HuH-7 (cell line): ENCODE measurements around the gene DENND5B.
A peak's percentile ranks its signal among the peaks of the same experiment; 100 is the strongest.

Source experiments
- DNase-seq: peaks from one replicate; pipeline ENCODE4 v3.0.0; 2011; ENCODE audit warnings: low spot score

DENND5B gene

DNA sequence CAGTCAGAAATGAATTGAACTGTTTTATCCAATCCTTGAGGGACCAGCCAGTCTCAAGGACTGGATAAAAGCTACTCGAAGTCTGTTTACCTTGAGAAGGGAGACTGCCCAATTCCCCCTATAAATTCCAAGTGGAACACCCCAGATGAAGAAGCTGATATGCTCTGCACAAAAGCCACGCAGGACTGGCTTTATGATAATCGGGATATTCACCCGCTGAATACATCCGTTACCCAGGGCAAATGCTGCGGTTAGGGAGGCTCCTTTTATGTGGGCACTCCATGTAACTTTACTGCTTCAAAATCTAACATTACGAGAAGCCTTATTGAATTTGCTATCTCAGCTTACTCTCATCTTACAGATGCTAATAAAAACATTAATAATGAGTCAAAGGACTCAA, 119.1 kb downstream of the DENND5B start:
- no peak for DNase-seq

DNA sequence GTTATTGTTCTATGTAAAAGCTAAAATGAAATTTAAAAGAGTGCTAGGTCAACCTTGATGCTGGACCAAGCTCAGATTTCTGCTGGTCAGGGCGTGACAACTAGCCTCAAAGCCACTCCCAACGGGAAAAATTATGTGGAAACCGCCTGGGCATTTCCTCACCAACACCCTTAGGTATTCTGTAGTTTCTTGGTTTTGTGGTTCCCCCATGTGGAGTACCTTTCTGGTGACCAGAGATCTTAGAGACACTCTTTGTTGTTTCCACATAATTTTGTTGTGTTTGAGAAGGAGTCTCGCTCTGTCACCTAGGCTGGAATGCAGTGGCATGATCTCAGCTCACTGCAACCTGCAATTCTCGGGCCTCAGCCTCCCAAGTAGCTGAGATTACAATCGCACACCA, 119.9 kb downstream of the DENND5B start:
- no peak for DNase-seq

GRCh38 chr12:31470459-31470858, 120.5 kb downstream of the DENND5B start:
- no peak for DNase-seq

DNA sequence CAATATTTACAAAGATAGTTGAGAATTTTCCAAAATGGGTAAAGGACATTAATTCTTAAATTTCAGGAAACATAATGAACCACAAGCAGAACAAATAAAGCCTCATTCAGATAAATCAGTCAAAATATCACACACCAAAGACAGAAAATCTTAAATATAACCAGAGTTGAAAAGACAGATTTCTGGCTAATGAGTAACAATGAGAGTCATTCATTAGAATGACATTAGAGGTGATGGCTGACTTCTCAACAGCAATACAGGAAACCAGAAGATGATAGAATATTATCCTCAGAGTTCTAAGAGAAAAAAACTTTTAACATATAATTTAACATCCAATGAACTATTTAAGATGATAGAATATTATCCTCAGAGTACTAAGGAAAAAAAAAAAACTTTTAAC, 124.2 kb downstream of the DENND5B start:
- no peak for DNase-seq

DNA sequence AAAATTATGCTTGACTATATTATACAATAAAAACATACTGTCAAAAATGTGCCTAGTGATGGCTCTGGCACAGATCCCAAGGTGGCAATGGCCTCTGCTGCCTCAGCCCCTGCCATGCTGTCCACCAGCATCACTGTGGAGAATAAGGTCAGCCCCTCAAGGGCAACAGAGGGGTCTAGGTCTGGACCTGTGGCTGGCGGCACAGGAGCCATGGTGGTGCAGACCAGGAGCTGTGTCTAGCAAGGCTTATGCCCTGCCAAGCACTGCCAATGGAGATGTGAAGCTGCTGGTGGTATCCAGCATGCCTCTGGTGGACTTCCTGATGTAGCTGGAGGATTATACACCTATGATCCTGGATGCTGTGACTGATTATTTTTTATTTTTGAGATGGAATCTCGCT, 125.9 kb downstream of the DENND5B start:
- DNase-seq, result no peak

DNA sequence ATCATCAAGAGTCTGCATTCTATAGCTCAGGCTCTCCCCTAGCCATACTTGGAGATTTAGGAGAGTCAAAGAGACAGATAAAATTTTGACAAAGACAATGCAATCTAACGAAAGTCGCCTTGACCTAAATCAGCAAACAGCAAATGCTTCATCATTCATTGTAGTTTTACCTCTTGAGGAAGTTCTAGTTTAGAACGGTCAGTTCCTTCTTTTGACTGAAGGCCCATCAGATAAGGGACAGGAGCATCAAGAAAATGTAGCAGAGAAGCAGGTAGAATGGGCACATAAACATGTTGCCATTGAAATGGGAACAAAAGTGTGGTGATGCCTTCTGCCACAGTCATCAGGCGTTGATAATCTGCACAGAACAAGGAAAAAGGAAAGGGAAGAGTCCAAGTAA, 130.9 kb downstream of the DENND5B start:
- no peak for DNase-seq

DNA sequence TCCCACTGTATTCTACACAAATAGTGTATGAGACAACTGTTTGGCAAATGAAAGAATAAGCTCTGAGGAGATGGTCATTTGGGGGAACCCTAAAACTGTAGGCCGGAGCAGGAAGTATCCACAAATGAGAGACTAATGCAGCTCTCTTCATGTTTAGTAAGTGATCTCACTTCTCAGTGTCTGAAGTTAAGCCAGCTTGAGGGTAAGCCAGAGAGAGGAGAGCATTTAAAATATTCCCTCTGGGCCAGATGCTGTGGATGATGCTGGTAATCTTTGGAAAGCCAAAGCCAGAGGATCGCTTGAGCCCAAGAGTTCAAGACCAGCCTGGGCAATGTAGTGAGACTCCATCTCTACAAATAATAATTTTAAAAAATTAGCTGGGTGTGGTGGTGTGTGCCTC, 134.4 kb downstream of the DENND5B start:
- DNase-seq, result no peak

- DNase-seq, result no peak
Measured at GRCh38 chr12:31444736-31445135, 146.2 kb downstream of the DENND5B start.

GRCh38 chr12:31440586-31440985, 150.3 kb downstream of the DENND5B start:
- no peak for DNase-seq

DNA sequence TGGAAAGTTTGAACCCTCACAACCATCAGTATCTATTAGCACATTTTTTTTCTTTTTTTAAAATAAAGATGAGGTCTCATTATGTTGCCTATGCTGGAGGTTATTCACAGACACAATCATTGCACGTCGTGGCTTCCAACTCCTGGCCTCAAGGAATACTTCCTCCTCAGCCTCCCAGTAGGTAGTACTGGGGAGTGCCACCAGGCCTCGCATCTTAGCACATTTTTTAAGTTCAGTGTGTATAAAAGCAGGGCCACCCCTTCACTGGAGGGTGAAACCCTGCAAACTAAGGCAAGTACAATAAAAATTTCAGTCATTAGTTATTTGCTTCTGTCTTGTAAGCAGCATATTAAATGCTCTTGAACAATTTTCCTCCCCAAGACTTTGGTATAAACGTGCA, 150.8 kb downstream of the DENND5B start:
- no peak for DNase-seq

- DNase-seq, result no peak
Measured at GRCh38 chr12:31431721-31432240, 159.2 kb downstream of the DENND5B start.

DNA sequence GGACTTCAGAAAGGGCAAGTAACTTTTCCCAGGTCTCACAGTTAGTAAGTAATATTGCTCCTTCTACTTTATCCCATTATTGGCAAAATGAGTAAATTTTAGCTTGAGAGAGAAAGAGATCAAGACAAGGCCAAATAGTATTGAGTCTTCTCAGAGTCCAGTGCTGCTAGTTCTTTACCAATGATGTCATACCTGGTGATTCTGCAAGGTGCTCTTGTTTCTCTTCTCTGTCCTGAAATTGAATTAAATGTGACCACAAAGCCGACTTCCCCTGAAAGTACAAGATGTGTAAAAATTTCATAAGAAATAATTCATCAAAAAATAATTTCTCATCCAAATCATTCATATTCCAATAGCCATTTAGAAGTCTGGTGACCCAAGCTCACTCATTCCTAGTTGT, 167.5 kb downstream of the DENND5B start:
- DNase-seq, result no peak

- DNase-seq, result no peak
Measured at GRCh38 chr12:31412292-31412801, 178.6 kb downstream of the DENND5B start.

DNA sequence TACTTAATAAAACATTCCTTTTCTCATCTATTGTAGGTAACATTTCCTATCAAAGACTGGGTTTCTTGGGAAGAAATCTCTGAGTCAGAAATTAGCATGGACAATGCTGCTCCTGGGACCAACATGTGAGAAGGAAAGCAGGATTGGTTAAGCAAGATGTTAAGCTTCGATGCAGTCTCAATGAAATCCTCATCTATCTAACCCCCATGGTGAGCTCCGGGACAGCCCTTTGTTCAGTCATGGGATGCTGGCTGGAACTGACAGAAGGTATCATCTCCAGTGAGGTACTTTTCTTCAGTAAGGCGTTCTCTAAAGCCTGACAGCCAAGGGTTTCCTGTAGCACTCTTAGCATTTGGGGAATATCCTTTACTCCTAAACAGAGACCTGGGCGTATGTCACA, 182.2 kb downstream of the DENND5B start:
- DNase-seq, result no peak

GRCh38 chr12:31407562-31407961, 183.4 kb downstream of the DENND5B start:
- no peak for DNase-seq

DNA sequence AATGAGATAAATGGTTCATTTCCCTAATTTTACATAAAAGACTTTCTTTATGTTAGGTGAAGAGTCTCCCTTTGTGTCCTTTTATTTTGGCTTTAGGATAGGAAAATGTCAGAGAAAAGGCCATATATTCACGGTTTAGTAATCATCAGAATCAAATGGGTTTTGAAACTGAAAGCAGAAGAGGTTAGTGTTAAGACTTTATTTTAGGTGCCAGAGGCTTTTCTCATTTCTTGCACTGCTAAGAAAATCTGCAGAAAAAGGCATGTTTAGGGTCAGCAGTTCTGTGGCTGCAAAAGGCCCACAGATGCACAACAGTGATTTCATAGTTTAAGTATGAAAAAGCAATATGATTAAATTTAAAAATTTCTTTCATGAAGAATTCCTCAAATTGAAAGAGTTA, 184.6 kb downstream of the DENND5B start:
- no peak for DNase-seq

DNA sequence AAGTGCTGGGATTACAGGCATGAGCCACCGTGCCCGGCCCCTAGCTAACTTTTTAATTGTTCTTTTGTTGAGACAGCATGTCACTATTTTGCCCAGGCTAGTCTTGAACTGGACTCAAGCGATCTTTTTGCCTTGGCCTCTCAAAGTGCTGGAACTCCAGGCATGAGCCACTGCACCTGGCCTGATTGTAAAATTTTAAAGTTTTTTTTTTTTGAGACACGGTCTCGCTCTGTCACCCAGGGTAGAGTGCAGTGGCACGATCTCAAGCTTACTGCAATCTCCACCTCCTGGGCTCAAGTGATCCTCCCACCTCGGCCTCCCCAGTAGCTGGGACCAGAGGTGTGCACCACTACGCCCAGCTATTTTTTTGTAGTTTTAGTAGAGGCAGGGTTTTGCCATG, 185.9 kb downstream of the DENND5B start:
- DNase-seq, result no peak

DNA sequence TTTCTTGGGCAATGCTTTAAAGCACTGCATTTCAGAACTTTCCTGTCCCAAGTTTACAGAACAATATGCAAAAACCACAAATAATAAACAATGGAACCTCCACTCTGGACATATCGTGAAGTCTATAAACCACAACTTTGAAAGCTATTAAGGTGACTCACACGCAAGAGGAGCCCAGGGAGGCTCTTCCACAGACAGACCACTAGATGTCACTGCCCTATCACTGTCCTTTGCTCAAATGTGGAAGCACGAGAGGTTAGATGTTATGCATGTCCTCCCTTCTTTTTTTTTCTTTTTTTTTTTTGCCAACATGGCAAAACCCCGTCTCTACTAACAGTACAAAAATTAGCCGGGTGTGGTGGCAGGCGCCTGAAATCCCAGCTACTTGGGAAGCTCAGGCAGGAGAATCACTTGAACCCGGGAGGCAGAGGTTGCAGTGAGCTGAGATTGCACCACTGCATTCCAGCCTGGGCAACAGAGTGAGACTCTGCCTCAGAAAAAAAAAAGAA, 187.8 kb downstream of the DENND5B start:
- DNase-seq, result peak; percentile 70

GRCh38 chr12:31393004-31393550, 197.9 kb downstream of the DENND5B start:
- DNase-seq, result no peak

DNA sequence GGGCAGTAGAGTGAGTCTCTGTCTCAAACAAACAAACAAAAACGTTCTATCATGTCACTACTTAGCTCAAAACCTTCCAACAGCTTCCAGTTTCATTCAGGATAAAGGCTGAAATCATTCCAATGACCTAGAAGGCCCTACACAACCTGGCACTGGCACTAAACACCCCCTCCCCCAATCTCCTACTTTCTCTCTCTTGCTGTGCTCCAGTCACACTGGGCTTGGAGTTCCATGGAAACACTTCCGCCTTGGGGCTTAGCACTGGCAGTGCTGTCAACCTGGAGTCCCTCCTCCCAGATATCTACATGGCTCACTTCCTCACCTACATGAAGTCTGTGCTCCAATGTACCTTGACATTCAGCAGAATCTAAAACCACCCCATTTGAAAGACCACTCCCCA, 199.9 kb downstream of the DENND5B start:
- DNase-seq, result no peak

GRCh38 chr12:31388713-31389112, 202.2 kb downstream of the DENND5B start:
- DNase-seq, result no peak

- no peak for DNase-seq
Measured at GRCh38 chr12:31387466-31387865, 203.5 kb downstream of the DENND5B start.

- DNase-seq, result no peak
Measured at GRCh38 chr12:31387011-31387410, 203.9 kb downstream of the DENND5B start.

DNA sequence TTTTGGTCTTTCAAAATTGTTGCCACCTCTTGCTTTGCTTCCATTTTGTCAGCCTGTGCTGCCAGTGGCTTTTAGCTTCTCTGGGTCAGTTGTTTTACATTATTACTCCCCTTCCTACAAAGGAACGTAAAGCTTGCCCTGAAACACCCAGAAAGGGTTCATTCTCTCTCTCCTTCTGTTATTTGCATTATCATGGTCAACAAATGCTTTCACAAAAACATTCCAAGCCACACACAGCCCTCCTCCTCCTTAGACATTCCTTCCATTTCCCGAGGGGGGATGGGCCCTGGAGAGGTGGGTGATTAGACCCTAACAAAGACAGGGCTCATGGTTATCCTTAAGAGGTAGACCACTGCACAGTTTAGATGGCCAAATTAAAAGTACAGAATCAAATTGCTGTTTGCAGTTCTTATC, 204.6 kb downstream of the DENND5B start:
- DNase-seq, result no peak
